Right lobe of liver (tissue), 6 donors: ENCODE measurements around the gene SPOCK1. TPM values are rescaled to one million over a fixed set of nuclear protein-coding genes. Genes with fewer than 3 reads are reported as not detected.
"Not testable (repeated sequence)": the region's sequence is repeated elsewhere in the genome, so short reads cannot be mapped to it uniquely, and the experiment has no call there.

ENCODE experiments used
- ATAC-seq, 4 donors: fragments of 200-7000 bp; cut with Tn5 transposase; one replicate each; pipeline ENCODE4 v1.9.1; 2020; ENCODE audit warnings: mild to moderate bottlenecking in 4 of 4, moderate library complexity in 4 of 4
- DNase-seq, 3 donors: peaks; one replicate each; pipeline ENCODE4 v3.0.0-alpha.2; 2020
- H3K27ac ChIP-seq, 3 donors: fragments of 200-600 bp; one replicate each; pipeline ENCODE4 v1.8.0; 2022
- H3K27me3 ChIP-seq, 2 donors: fragments of 200-600 bp; one replicate each; pipeline ENCODE4 v1.8.0; 2022
- H3K36me3 ChIP-seq, 4 donors: fragments of 200-600 bp; sonication (generic) in 1 of 4; one replicate each; pipeline versions ENCODE4 v1.5.1 to v1.8.0; 2017 to 2022; ENCODE audit warnings: control low read depth in 1 of 4
- H3K4me1 ChIP-seq, 4 donors: fragments of 200-600 bp; sonication (generic) in 1 of 4; one replicate each; pipeline versions ENCODE4 v1.5.1 to v1.8.0; 2017 to 2022; ENCODE audit warnings: control low read depth in 1 of 4
- H3K4me3 ChIP-seq, 3 donors: fragments of 200-600 bp; one replicate each; pipeline ENCODE4 v1.8.0; 2022
- H3K9me3 ChIP-seq, 4 donors: fragments of 200-600 bp; sonication (generic) in 1 of 4; one replicate each; pipeline versions ENCODE4 v1.5.1 to v1.8.0; 2017 to 2022; ENCODE audit warnings: control low read depth in 1 of 4
- CTCF ChIP-seq, 4 donors: fragments of 200-600 bp in 3 of 4; fragments of 450-650 bp in 1 of 4; IDR thresholded peaks; one replicate each; pipeline versions ENCODE4 v1.5.1 to v1.8.0; 2016 to 2022; ENCODE audit warnings: antibody characterized with exemption in 4 of 4, mild to moderate bottlenecking in 2 of 4
- POLR2A ChIP-seq: fragments of 450-650 bp; IDR thresholded peaks from one replicate; pipeline ENCODE4 v1.6.1; 2017; ENCODE audit warnings: antibody characterized with exemption, mild to moderate bottlenecking
- WGBS: methylation state at CpG from one replicate; pipeline ENCODE4 v1.1.6; 2018; ENCODE audit warnings: low coverage, low lambda C conversion rate; ENCODE audit not compliant: insufficient coverage; ENCODE audit errors: missing lambda C conversion rate; 5-methylcytosine and 5-hydroxymethylcytosine counted together
- intact Hi-C, 2 donors: fragments of 100-400 bp; cut with DNase I; formaldehyde crosslinking; loops; one replicate each; pipeline versions ENCODE4 v1.11.2 to v1.14.1; 2022
- total RNA-seq, 6 experiments: library from RNA; depleted of rRNA in 2 of 6; stranded (reverse); fragments of >200 nt in 2 of 6; fragmentation: NEBNext Ultra II Directional in 3 of 6; extraction: Animal tissue kit (Norgen Biotek cat#: 25700) in 3 of 6; gene quantifications; one replicate each; pipeline versions ENCODE4 v1.1.0 to v1.2.4, GENCODE V29; 2016 to 2023
- donor health status: DM: no; HTN: yes; CAD: no.
- donor health status: DM: no; HTN: no; CAD: no.
- donor health status: DM: no; HTN: no; CAD: no.
- donor health status: DM: no; HTN: yes; CAD: no.
- donor health status: DM: no; HTN: yes; CAD: no.

SPOCK1 gene
- total RNA-seq, 6 experiments from 2014 or later = 0.06 to 0.86 (median 0.15) TPM; not detected in 1

GRCh38 chr5:137502632-137503031 is 3.5 kb upstream of the SPOCK1 start:
- no peak for DNase-seq
- no peaks in the 10 kb centered on the region for H3K36me3 ChIP-seq
- H3K9me3 ChIP-seq = no peaks in the 10 kb centered on the region
- H3K4me3 ChIP-seq = no peak overlapping the region
- H3K27ac ChIP-seq = no peak overlapping the region
- intact Hi-C loops = loop anchor here in 1 of 2 donors (10.0 kb wide), 1 partner anchor 178 kb away; no protein-coding TSS in a partner anchor
- no peak for TF ChIP-seq POLR2A
- no peak for TF ChIP-seq CTCF (IDR thresholded peaks at IDR 0.05)
- ATAC-seq = no peak
- 49% methylated on average over 8 of the region's 8 CpGs for WGBS
- H3K27me3 ChIP-seq = peaks cover 0 to 7% of the 10 kb centered on the region in 2 donors
- H3K4me1 ChIP-seq = peaks cover 0 to 9% (median 0%) of the 10 kb centered on the region in 4 donors

GRCh38 chr5:137501846-137502406 is 2.8 kb upstream of the SPOCK1 start:
- TF ChIP-seq CTCF (IDR thresholded peaks at IDR 0.05) = no peak
- TF ChIP-seq POLR2A = no peak
- H3K36me3 ChIP-seq = no peaks in the 10 kb centered on the region
- H3K4me1 ChIP-seq = peaks cover 0 to 9% (median 0%) of the 10 kb centered on the region in 4 donors
- no peaks in the 10 kb centered on the region for H3K9me3 ChIP-seq
- H3K27me3 ChIP-seq = peaks cover 0 to 7% of the 10 kb centered on the region in 2 donors
- WGBS = 62% methylated on average over 3 of the region's 3 CpGs
- no peak overlapping the region for H3K4me3 ChIP-seq
- DNase-seq (no peak), ATAC-seq (no peak)
- intact Hi-C loops = loop anchor here in 1 of 2 donors (10.0 kb wide), 1 partner anchor 177 kb away; no protein-coding TSS in a partner anchor
- no peak overlapping the region for H3K27ac ChIP-seq

GRCh38 chr5:137501226-137501625 is 2.1 kb upstream of the SPOCK1 start:
- intact Hi-C loops = loop anchor here in 1 of 2 donors (10.0 kb wide), 1 partner anchor 176 kb away; no protein-coding TSS in a partner anchor
- 29% methylated on average over 4 of the region's 4 CpGs for WGBS
- no peak overlapping the region for H3K4me3 ChIP-seq
- no peaks in the 10 kb centered on the region for H3K36me3 ChIP-seq
- no peak for ATAC-seq
- TF ChIP-seq CTCF (IDR thresholded peaks at IDR 0.05) = no peak
- no peak for TF ChIP-seq POLR2A
- peaks cover 0 to 7% of the 10 kb centered on the region in 2 donors for H3K27me3 ChIP-seq
- H3K9me3 ChIP-seq = no peaks in the 10 kb centered on the region
- peaks cover 0 to 9% (median 0%) of the 10 kb centered on the region in 4 donors for H3K4me1 ChIP-seq
- DNase-seq = no peak
- H3K27ac ChIP-seq = no peak overlapping the region

GRCh38 chr5:137500615-137501225 is 1.6 kb upstream of the SPOCK1 start:
- no peak for ATAC-seq
- Histone ChIP-seq H3K27me3 (peaks cover 0 to 7% of the 10 kb centered on the region in 2 donors), H3K36me3 (no peaks in the 10 kb centered on the region), H3K4me3 (no peak overlapping the region), H3K9me3 (no peaks in the 10 kb centered on the region), H3K27ac (no peak overlapping the region), H3K4me1 (peaks cover 0 to 9% (median 0%) of the 10 kb centered on the region in 4 donors)
- 58% methylated on average over 11 of the region's 11 CpGs for WGBS
- TF ChIP-seq POLR2A (no peak), CTCF (IDR thresholded peaks at IDR 0.05) (no peak)
- DNase-seq = no peak
- intact Hi-C loops = loop anchor here in 1 of 2 donors (10.0 kb wide), 1 partner anchor 176 kb away; no protein-coding TSS in a partner anchor

- H3K9me3 ChIP-seq, ATAC-seq, H3K4me1 ChIP-seq, DNase-seq, H3K4me3 ChIP-seq, H3K27me3 ChIP-seq, H3K27ac ChIP-seq, H3K36me3 ChIP-seq: not testable (repeated sequence)
- intact Hi-C loops = loop anchor here in 1 of 2 donors (10.0 kb wide), 2 partner anchors 155 to 185 kb away; no protein-coding TSS in a partner anchor
- WGBS = no CpG with 5 or more reads among the region's 5 CpGs
These were observed 351 bp upstream of the SPOCK1 start for GRCh38 chr5:137499506-137499847.
